Activated T-cell treated with anti-CD3 and anti-CD28 coated beads, Interleukin-2, amount 50 U/mL, for 24 hours (primary cell): Measurements from ENCODE around the gene KCNMA1.

Experiments used
- DNase-seq: peaks from one replicate; pipeline ENCODE4 v3.0.0-alpha.2; 2020
- H3K27ac Mint-ChIP-seq: 2 replicates; pipeline ENCODE4 v1.8.0; 2020; ENCODE audit warnings: mild to moderate bottlenecking, mixed read lengths
- H3K27me3 Mint-ChIP-seq: 2 replicates; pipeline ENCODE4 v1.8.0; 2020; ENCODE audit warnings: mixed read lengths
- H3K36me3 Mint-ChIP-seq: 2 replicates; pipeline ENCODE4 v1.8.0; 2020; ENCODE audit warnings: low read depth, mixed read lengths
- H3K4me1 Mint-ChIP-seq: 2 replicates; pipeline ENCODE4 v1.8.0; 2020; ENCODE audit warnings: low read depth, mixed read lengths
- H3K4me3 Mint-ChIP-seq: 2 replicates; pipeline ENCODE4 v1.8.0; 2020; ENCODE audit warnings: mild to moderate bottlenecking, moderate library complexity, mixed read lengths
- H3K9me3 Mint-ChIP-seq: 2 replicates; pipeline ENCODE4 v1.8.0; 2020; ENCODE audit warnings: mixed read lengths

KCNMA1 gene

GRCh38 chr10:76871697-76872295 is 765.8 kb downstream of the KCNMA1 start:
- H3K4me1 Mint-ChIP-seq = no peaks in the 10 kb centered on the region
- no peak overlapping the region for H3K27ac Mint-ChIP-seq
- H3K4me3 Mint-ChIP-seq = no peak overlapping the region
- H3K36me3 Mint-ChIP-seq = no peaks in the 10 kb centered on the region
- no peak for DNase-seq
- no peaks in the 10 kb centered on the region for H3K9me3 Mint-ChIP-seq
- H3K27me3 Mint-ChIP-seq = no peaks in the 10 kb centered on the region

DNA sequence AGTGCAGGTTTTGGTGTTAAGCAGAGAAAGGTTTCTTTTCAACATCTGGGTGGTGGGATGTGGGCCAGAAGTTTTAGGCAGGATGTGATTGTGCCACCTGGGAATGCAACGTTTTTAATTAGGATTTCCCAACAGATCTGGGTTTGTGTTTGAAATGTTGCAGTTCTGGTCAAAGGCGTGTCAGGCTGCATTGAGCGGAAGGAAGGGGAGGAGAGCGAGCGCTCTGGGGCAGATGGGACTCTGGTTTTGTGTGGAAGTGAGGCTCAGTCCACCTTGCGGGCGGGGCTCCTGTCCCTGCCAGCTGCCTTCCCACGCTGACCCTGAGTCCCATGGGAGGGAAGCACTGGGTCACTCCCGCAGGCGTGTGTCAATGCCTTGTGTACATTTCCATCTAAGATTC is 767.7 kb downstream of the KCNMA1 start:
- H3K4me3 Mint-ChIP-seq = no peak overlapping the region
- no peaks in the 10 kb centered on the region for H3K4me1 Mint-ChIP-seq
- no peak overlapping the region for H3K27ac Mint-ChIP-seq
- H3K27me3 Mint-ChIP-seq = no peaks in the 10 kb centered on the region
- no peaks in the 10 kb centered on the region for H3K36me3 Mint-ChIP-seq
- H3K9me3 Mint-ChIP-seq = no peaks in the 10 kb centered on the region
- no peak for DNase-seq

DNA sequence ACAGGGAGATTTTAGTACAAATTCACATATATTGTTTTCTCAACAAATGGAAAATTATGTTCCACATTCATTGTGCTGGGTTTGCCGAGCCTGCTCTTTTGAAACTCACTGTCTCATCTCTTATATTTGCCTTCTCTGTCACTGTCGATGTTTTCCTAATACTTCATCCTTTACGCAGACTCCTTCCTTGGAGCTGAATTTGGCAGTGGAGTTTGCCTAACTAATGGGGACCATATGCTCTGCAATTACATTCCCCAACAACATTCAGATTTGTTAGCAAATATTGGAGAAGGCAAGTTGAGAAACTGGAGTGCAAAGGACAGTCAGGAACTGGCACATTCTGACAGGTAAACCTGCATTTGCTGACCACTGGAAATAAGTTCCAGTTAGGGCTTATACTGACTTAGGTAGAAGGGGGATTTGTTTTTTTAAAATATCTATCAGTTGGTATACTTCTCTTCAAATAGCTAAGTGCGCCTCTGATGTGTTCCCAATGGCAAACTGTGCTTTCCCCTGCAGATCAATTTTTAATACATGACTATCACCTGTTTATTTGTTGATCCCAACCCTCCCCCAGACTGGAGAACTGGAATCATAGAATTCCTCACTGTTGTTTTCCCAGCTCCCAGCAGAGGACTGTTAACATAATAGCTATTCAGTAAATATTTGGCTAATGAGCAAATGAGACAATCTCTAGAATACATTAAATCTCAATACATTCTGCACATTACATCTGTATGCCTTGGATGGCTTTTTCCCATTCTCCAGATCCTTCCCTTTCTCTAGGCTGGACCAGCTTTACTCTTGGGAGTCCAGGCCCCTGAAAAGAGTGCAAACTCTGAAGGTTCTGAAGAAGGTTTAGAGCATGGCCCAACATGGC is 769.3 kb downstream of the KCNMA1 start:
- Mint-ChIP-seq H3K9me3 (no peaks in the 10 kb centered on the region), H3K36me3 (no peaks in the 10 kb centered on the region), H3K27me3 (no peaks in the 10 kb centered on the region), H3K4me1 (no peaks in the 10 kb centered on the region), H3K27ac (no peak overlapping the region), H3K4me3 (no peak overlapping the region)
- no peak for DNase-seq

DNA sequence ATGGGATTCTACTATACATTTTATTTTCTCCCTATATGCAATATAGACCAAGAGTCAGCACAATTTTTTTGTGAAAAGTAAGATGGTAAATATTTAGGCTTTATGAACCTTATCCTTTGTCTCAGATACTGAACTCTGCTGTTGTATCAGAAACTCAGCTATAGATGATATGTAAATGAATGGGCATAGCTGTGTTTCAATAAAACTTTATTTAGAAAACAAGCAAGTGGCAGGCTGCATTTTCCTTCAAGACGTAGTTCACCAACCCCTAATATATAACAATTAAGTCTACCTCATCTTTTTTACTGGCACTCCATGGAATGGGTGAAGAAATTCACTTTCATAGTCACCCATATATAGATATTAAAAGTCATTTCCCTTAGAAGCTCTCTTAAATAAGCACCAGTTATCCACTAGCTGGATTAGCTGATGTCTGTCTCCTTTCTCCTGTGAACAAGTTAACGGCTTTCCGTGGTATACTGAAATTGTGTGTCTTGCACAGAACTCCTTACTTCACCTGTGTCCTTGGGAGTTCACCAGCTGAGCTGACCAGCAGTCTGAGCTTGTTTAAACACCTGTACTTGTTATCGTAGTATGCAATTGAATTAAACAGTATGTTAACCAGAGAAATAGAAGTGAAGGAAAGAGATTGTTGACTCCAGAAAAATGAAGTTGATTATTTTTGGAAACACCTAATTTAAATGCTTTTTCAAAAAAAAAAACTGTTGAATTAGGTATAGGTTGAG is 770.6 kb downstream of the KCNMA1 start:
- Mint-ChIP-seq H3K36me3 (no peaks in the 10 kb centered on the region), H3K4me1 (no peaks in the 10 kb centered on the region), H3K4me3 (no peak overlapping the region), H3K27me3 (no peaks in the 10 kb centered on the region), H3K27ac (no peak overlapping the region), H3K9me3 (no peaks in the 10 kb centered on the region)
- no peak for DNase-seq

GRCh38 chr10:76864922-76865321 is 772.7 kb downstream of the KCNMA1 start:
- Mint-ChIP-seq H3K27me3 (no peaks in the 10 kb centered on the region), H3K4me1 (no peaks in the 10 kb centered on the region), H3K4me3 (no peak overlapping the region), H3K27ac (no peak overlapping the region), H3K9me3 (no peaks in the 10 kb centered on the region), H3K36me3 (no peaks in the 10 kb centered on the region)
- no peak for DNase-seq

DNA sequence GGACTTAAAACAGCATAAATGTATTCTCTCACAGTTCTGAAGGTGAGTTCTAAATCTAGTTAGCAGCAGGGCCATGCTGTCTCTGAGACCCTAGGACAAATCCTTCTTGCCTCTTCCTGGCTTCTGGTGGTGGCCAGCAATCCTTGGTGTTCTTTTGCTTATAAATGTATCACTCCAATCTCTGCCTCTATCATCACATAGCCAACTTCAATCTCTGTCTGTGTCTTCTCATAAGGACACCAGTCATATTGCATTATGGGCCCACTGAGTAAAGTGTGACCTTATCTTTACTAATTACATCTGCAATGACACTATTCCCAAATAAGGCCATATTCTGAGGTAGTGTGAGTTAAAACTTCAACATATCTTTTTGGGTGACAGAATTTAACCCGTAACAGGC is 778.9 kb downstream of the KCNMA1 start:
- Mint-ChIP-seq H3K27ac (no peak overlapping the region), H3K9me3 (no peaks in the 10 kb centered on the region), H3K27me3 (no peaks in the 10 kb centered on the region), H3K36me3 (no peaks in the 10 kb centered on the region), H3K4me3 (no peak overlapping the region), H3K4me1 (no peaks in the 10 kb centered on the region)
- DNase-seq = no peak

- Mint-ChIP-seq H3K36me3 (no peaks in the 10 kb centered on the region), H3K27ac (no peak overlapping the region), H3K9me3 (peaks cover 3% of the 10 kb centered on the region), H3K27me3 (no peaks in the 10 kb centered on the region), H3K4me1 (no peaks in the 10 kb centered on the region), H3K4me3 (no peak overlapping the region)
- no peak for DNase-seq
These were observed 796.8 kb downstream of the KCNMA1 start for GRCh38 chr10:76840802-76841201.

DNA sequence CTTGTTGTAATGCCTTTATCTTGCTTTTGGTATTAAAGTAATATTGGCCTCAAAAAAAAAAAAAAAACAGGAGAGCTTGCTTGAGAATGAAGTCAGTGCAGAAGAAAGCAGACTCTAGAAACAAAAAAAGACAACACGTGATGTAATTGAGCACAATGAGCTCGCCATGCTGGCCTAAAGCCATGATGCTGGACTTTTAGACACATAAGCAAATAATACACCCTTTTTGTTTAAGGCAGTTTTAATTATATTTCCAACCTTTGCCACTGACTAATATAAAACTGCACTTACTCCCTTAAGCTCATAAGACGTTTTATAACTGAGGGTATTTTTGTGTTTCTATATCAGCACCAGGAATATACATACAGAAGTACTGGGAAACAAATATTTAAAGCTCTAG is 798.3 kb downstream of the KCNMA1 start:
- no peak for DNase-seq
- no peak overlapping the region for H3K27ac Mint-ChIP-seq
- H3K4me3 Mint-ChIP-seq = no peak overlapping the region
- H3K27me3 Mint-ChIP-seq = no peaks in the 10 kb centered on the region
- no peaks in the 10 kb centered on the region for H3K4me1 Mint-ChIP-seq
- no peaks in the 10 kb centered on the region for H3K36me3 Mint-ChIP-seq
- H3K9me3 Mint-ChIP-seq = no peaks in the 10 kb centered on the region

GRCh38 chr10:76830218-76830617 is 807.4 kb downstream of the KCNMA1 start:
- Mint-ChIP-seq H3K9me3 (peaks cover 8% of the 10 kb centered on the region), H3K27me3 (no peaks in the 10 kb centered on the region), H3K4me1 (no peaks in the 10 kb centered on the region), H3K36me3 (no peaks in the 10 kb centered on the region), H3K4me3 (no peak overlapping the region), H3K27ac (no peak overlapping the region)
- no peak for DNase-seq

GRCh38 chr10:76829724-76830123 is 807.9 kb downstream of the KCNMA1 start:
- Mint-ChIP-seq H3K27me3 (no peaks in the 10 kb centered on the region), H3K9me3 (peaks cover 8% of the 10 kb centered on the region), H3K36me3 (no peaks in the 10 kb centered on the region), H3K4me3 (no peak overlapping the region), H3K27ac (no peak overlapping the region), H3K4me1 (no peaks in the 10 kb centered on the region)
- no peak for DNase-seq
